SK-N-SH (cell line): ENCODE measurements around the gene HSD3B7. TPM values are rescaled to one million over a fixed set of nuclear protein-coding genes. Genes with fewer than 3 reads are reported as not detected.

Source experiments
- CTCF ChIA-PET: fragments of 300-600, 350-600 bp; formaldehyde crosslinking; extraction: SDS; loops from one replicate; lab custom pipeline; 2021; lab: Yijun Ruan, JAX
- POLR2A ChIA-PET: fragments of 350-600 bp; sonication (Branson Sonifier 250); formaldehyde crosslinking; extraction: SDS; loops from one replicate; lab custom pipeline; 2020; ENCODE audit warnings: antibody characterized with exemption, inconsistent platforms; lab: Yijun Ruan, JAX
- DNase-seq: peaks from one replicate; pipeline ENCODE4 v3.0.0; 2012
- H2AFZ ChIP-seq: fragments of 200-600 bp; sonication (generic); 2 replicates; pipeline ENCODE4 v1.8.1; 2016; ENCODE audit warnings: antibody characterized with exemption, mild to moderate bottlenecking, low read depth
- H3F3A ChIP-seq: fragments of 200-600 bp; sonication (generic); replicated peaks from 2 replicates; pipeline ENCODE3; 2016; ENCODE audit warnings: antibody characterized with exemption, mild to moderate bottlenecking; ENCODE audit not compliant: insufficient read depth
- H3K27ac ChIP-seq, 2 experiments: fragments of 200-500 bp in 1 of 2; fragments of 200-600 bp in 1 of 2; sonication (Bioruptor generic) in 1 of 2; sonication (generic), shearing (Covaris generic) in 1 of 2; 2 replicates each; pipeline versions ENCODE4 v1.5.1 to v1.6.1; 2014 to 2016; ENCODE audit warnings: low read depth in 2 of 2, inconsistent platforms in 1 of 2, low read length in 1 of 2, mild to moderate bottlenecking in 1 of 2, mixed read lengths in 1 of 2
- H3K27me3 ChIP-seq: fragments of 200-600 bp; sonication (generic), shearing (Covaris generic); 2 replicates; pipeline ENCODE4 v1.6.1; 2016; ENCODE audit warnings: mixed run types; ENCODE audit not compliant: insufficient read depth
- H3K36me3 ChIP-seq, 2 experiments: fragments of 200-500 bp in 1 of 2; fragments of 200-600 bp in 1 of 2; sonication (Bioruptor generic) in 1 of 2; sonication (generic) in 1 of 2; replicated peaks in 1 of 2; 2 replicates each; pipeline versions ENCODE3 to v1.5.1; 2014 to 2016; ENCODE audit warnings: low read length in 1 of 2, mild to moderate bottlenecking in 1 of 2; ENCODE audit not compliant: insufficient read depth in 2 of 2, control insufficient read depth in 1 of 2
- H3K4me1 ChIP-seq, 2 experiments: fragments of 200-500 bp in 1 of 2; fragments of 200-600 bp in 1 of 2; sonication (Bioruptor generic) in 1 of 2; sonication (generic), shearing (Covaris generic) in 1 of 2; 2 replicates each; pipeline versions ENCODE4 v1.5.1 to v1.6.1; 2014 to 2016; ENCODE audit warnings: low read depth in 1 of 2, low read length in 1 of 2, mixed run types in 1 of 2; ENCODE audit not compliant: insufficient read depth in 2 of 2, control insufficient read depth in 1 of 2
- H3K4me2 ChIP-seq: fragments of 200-600 bp; sonication (generic), shearing (Covaris generic); 2 replicates; pipeline ENCODE4 v1.6.1; 2017; ENCODE audit warnings: mixed run types
- H3K4me3 ChIP-seq, 2 experiments: fragments of 200-500 bp in 1 of 2; fragments of 200-600 bp in 1 of 2; sonication (Bioruptor generic) in 1 of 2; sonication (generic), shearing (Covaris generic) in 1 of 2; 2 replicates each; pipeline versions ENCODE4 v1.5.1 to v1.8.1; 2014 to 2016; ENCODE audit warnings: low read depth in 2 of 2, inconsistent platforms in 1 of 2, low read length in 1 of 2, mild to moderate bottlenecking in 1 of 2, mixed read lengths in 1 of 2, moderate library complexity in 1 of 2
- H3K79me2 ChIP-seq: fragments of 200-600 bp; sonication (generic); 2 replicates; pipeline ENCODE4 v1.8.1; 2017; ENCODE audit warnings: mild to moderate bottlenecking; ENCODE audit not compliant: insufficient read depth
- H3K9ac ChIP-seq: fragments of 200-600 bp; sonication (generic); 2 replicates; pipeline ENCODE4 v1.6.1; 2017; ENCODE audit warnings: mixed run types
- H3K9me2 ChIP-seq: fragments of 200-600 bp; sonication (generic); 2 replicates; pipeline ENCODE4 v1.6.1; 2017; ENCODE audit warnings: mixed run types
- H3K9me3 ChIP-seq: fragments of 200-600 bp; sonication (generic); 2 replicates; pipeline ENCODE4 v1.6.1; 2017; ENCODE audit warnings: mixed run types, mild to moderate bottlenecking, moderate library complexity
- H4K20me1 ChIP-seq: fragments of 200-600 bp; sonication (generic); 2 replicates; pipeline ENCODE4 v1.6.1; 2017; ENCODE audit warnings: mild to moderate bottlenecking, mixed run types; ENCODE audit not compliant: insufficient read depth
- CHD2 ChIP-seq: fragments of 150-350 bp; IDR thresholded peaks from 2 replicates; pipeline ENCODE4 v1.6.1; 2018; ENCODE audit warnings: low read length; ENCODE audit not compliant: partially characterized antibody
- EZH2phosphoT487 ChIP-seq: fragments of 200-600 bp; sonication (generic); IDR thresholded peaks from 2 replicates; pipeline ENCODE4 v1.6.1; 2017; ENCODE audit warnings: low read depth, mixed run types, mild to moderate bottlenecking, antibody characterized with exemption, moderate library complexity, borderline replicate concordance
- FOSL2 ChIP-seq: IDR thresholded peaks from 2 replicates; pipeline ENCODE4 v1.4.0; 2012; ENCODE audit warnings: low read depth, mild to moderate bottlenecking, moderate library complexity, borderline replicate concordance
- FOXM1 ChIP-seq: IDR thresholded peaks from 2 replicates; pipeline ENCODE4 v1.4.0; 2012; ENCODE audit warnings: low read depth, mild to moderate bottlenecking
- JUND ChIP-seq: IDR thresholded peaks from 2 replicates; pipeline ENCODE4 v1.4.0; 2012
- MAX ChIP-seq: IDR thresholded peaks from 2 replicates; pipeline ENCODE4 v1.4.0; 2012; ENCODE audit warnings: low read depth
- MEF2A ChIP-seq: IDR thresholded peaks from 2 replicates; pipeline ENCODE4 v1.4.0; 2012; ENCODE audit warnings: low read depth, borderline replicate concordance
- MXI1 ChIP-seq: IDR thresholded peaks from 2 replicates; pipeline ENCODE4 v1.6.1; 2012; ENCODE audit warnings: mild to moderate bottlenecking, low read depth, low read length, improper control_type of control experiment
- NFIC ChIP-seq: IDR thresholded peaks from 2 replicates; pipeline ENCODE4 v1.4.0; 2012; ENCODE audit warnings: borderline replicate concordance
- POLR2AphosphoS5 ChIP-seq: IDR thresholded peaks from 2 replicates; pipeline ENCODE4 v1.6.1; 2012; ENCODE audit warnings: low read depth, low read length
- RFX5 ChIP-seq: IDR thresholded peaks from 2 replicates; pipeline ENCODE4 v1.6.1; 2012; ENCODE audit warnings: mild to moderate bottlenecking, improper control_type of control experiment, low read length
- RXRA ChIP-seq: IDR thresholded peaks from 2 replicates; pipeline ENCODE4 v1.4.0; 2012; ENCODE audit warnings: low read depth, mild to moderate bottlenecking, borderline replicate concordance
- SIN3A ChIP-seq: IDR thresholded peaks from 2 replicates; pipeline ENCODE4 v1.6.1; 2012; ENCODE audit warnings: low read depth, mild to moderate bottlenecking, low read length, moderate library complexity, borderline replicate concordance
- TAF1 ChIP-seq: IDR thresholded peaks from 2 replicates; pipeline ENCODE4 v1.6.1; 2012; ENCODE audit warnings: low read depth, mild to moderate bottlenecking, low read length, moderate library complexity, borderline replicate concordance
- TCF12 ChIP-seq: IDR thresholded peaks from 2 replicates; pipeline ENCODE4 v1.4.0; 2012
- TEAD4 ChIP-seq: IDR thresholded peaks from 2 replicates; pipeline ENCODE4 v1.4.0; 2012; ENCODE audit warnings: mild to moderate bottlenecking, borderline replicate concordance; ENCODE audit not compliant: insufficient read depth
- YY1 ChIP-seq: IDR thresholded peaks from 2 replicates; pipeline ENCODE4 v1.4.0; 2012; ENCODE audit warnings: low read depth, mild to moderate bottlenecking
- WGBS: methylation state at CpG from one replicate; pipeline ENCODE4 v1.1.6; 2017; ENCODE audit warnings: low lambda C conversion rate; 5-methylcytosine and 5-hydroxymethylcytosine counted together
- polyA plus RNA-seq, 3 experiments: library from polyadenylated mRNA; depleted of rRNA; stranded (reverse); fragments of >200 nt; gene quantifications; 2 replicates each; pipeline ENCODE4 v1.2.3, GENCODE V29; 2012
- TF ChIP-seq, protein P1 (sequence below): IDR thresholded peaks from 2 replicates; pipeline ENCODE4 v1.4.0; 2012; ENCODE audit warnings: low read depth, borderline replicate concordance
- TF ChIP-seq, protein P2 (sequence below): fragments of 150-350 bp; IDR thresholded peaks from 2 replicates; pipeline ENCODE4 v1.6.1; 2016; ENCODE audit warnings: mild to moderate bottlenecking, low read depth, low read length

The HSD3B7 gene
- polyA plus RNA-seq, 1 of the 3 experiments (the other 2 are of a cell fraction): 12.2 TPM

GRCh38 chr16:30951750-30952149 lies 33.3 kb upstream of the HSD3B7 start:
- Histone ChIP-seq H3K9ac (no peak overlapping the region), H3K27ac (no peak overlapping the region), H3K36me3 (peaks cover 0 to 5% of the 10 kb centered on the region in 2 experiments), H3K27me3 (no peaks in the 10 kb centered on the region), H3K4me2 (no peak overlapping the region), H3K9me2 (no peaks in the 10 kb centered on the region), H3K79me2 (peaks cover 12% of the 10 kb centered on the region), H3K9me3 (no peaks in the 10 kb centered on the region), H3F3A (peaks cover 57% of the 10 kb centered on the region), H3K4me3 (no peak overlapping the region), H2AFZ (no peak overlapping the region)
- CTCF ChIA-PET: interaction anchor here (0.6 to 6.4 kb wide), 2 partner anchors 11 to 55 kb away, joined by 3 to 45 read pairs; no protein-coding TSS in a partner anchor
- no peak for DNase-seq
- POLR2A ChIA-PET: interaction anchor here (0.6 kb wide), 1 partner anchor 185 kb away, joined by 3 read pairs; no protein-coding TSS in a partner anchor
- TF ChIP-seq, protein P1, sequence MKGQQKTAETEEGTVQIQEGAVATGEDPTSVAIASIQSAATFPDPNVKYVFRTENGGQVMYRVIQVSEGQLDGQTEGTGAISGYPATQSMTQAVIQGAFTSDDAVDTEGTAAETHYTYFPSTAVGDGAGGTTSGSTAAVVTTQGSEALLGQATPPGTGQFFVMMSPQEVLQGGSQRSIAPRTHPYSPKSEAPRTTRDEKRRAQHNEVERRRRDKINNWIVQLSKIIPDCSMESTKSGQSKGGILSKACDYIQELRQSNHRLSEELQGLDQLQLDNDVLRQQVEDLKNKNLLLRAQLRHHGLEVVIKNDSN: no peak
- no peak for TF ChIP-seq MEF2A
- no peak for TF ChIP-seq FOSL2
- TF ChIP-seq JUND: no peak
- no peak for TF ChIP-seq RFX5
- no peak for TF ChIP-seq NFIC
- no peak for TF ChIP-seq MXI1
- no peak for TF ChIP-seq FOXM1
- no peak for TF ChIP-seq TAF1
- TF ChIP-seq POLR2AphosphoS5: no peak
- TF ChIP-seq EZH2phosphoT487: no peak
- TF ChIP-seq SIN3A: no peak
- no peak for TF ChIP-seq CHD2
- no peak for TF ChIP-seq TEAD4
- TF ChIP-seq RXRA: no peak
- TF ChIP-seq MAX: no peak
- no peak for TF ChIP-seq YY1
- no peak for TF ChIP-seq TCF12
- TF ChIP-seq, all 33 proteins: peak for 0
- 65% methylated on average over 3 of the region's 3 CpGs for WGBS
- Histone ChIP-seq H3K4me1 (peaks cover 0 to 32% of the 10 kb centered on the region in 2 experiments; a peak in 1 of 4 replicates), H4K20me1 (no peaks in the 10 kb centered on the region)

DNA sequence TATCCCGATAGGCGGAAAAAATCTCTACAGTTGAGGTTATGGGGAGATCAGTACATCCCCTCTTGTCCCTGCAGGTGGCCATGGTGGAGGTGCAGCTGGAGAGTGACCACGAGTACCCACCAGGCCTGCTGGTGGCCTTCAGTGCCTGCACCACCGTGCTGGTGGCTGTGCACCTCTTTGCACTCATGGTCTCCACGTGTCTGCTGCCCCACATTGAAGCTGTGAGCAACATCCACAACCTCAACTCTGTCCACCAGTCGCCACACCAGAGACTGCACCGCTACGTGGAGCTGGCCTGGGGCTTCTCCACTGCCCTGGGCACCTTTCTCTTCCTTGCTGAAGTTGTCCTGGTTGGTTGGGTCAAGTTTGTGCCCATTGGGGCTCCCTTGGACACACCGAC lies 31.9 kb upstream of the HSD3B7 start:
- Histone ChIP-seq H3K9me3 (no peaks in the 10 kb centered on the region), H3K27ac (peak overlapping the region; percentile 23 to 41; a peak in 2 of 4 replicates), H3K27me3 (no peaks in the 10 kb centered on the region), H3K9me2 (no peaks in the 10 kb centered on the region), H3K4me1 (peaks cover 0 to 32% of the 10 kb centered on the region in 2 experiments; a peak in 1 of 4 replicates), H3K79me2 (peaks cover 12% of the 10 kb centered on the region), H3K4me2 (no peak overlapping the region), H3K36me3 (no peaks in the 10 kb centered on the region), H3K9ac (no peak overlapping the region), H4K20me1 (no peaks in the 10 kb centered on the region), H3K4me3 (no peak overlapping the region), H2AFZ (no peak overlapping the region), H3F3A (peaks cover 61% of the 10 kb centered on the region)
- TF ChIP-seq, protein P2, sequence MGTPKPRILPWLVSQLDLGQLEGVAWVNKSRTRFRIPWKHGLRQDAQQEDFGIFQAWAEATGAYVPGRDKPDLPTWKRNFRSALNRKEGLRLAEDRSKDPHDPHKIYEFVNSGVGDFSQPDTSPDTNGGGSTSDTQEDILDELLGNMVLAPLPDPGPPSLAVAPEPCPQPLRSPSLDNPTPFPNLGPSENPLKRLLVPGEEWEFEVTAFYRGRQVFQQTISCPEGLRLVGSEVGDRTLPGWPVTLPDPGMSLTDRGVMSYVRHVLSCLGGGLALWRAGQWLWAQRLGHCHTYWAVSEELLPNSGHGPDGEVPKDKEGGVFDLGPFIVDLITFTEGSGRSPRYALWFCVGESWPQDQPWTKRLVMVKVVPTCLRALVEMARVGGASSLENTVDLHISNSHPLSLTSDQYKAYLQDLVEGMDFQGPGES: no peak
- no peak for DNase-seq
- ChIA-PET CTCF (interaction anchor here (0.7 to 6.4 kb wide), 14 partner anchors 9 to 503 kb away, joined by 3 to 45 read pairs (median 4); partner anchors contain the start of gene KAT8), POLR2A (no interaction called here)
- 100% methylated on average over 5 of the region's 9 CpGs for WGBS
